ENCODE data around the gene SPAG7. TPM values are rescaled to one million over a fixed set of nuclear protein-coding genes. Genes with fewer than 3 reads are reported as not detected.
A peak's percentile ranks its signal among the peaks of the same experiment; 100 is the strongest.

Gene SPAG7
- total RNA-seq, 1 experiment from 2014 or later, result 75.0 TPM

DNA sequence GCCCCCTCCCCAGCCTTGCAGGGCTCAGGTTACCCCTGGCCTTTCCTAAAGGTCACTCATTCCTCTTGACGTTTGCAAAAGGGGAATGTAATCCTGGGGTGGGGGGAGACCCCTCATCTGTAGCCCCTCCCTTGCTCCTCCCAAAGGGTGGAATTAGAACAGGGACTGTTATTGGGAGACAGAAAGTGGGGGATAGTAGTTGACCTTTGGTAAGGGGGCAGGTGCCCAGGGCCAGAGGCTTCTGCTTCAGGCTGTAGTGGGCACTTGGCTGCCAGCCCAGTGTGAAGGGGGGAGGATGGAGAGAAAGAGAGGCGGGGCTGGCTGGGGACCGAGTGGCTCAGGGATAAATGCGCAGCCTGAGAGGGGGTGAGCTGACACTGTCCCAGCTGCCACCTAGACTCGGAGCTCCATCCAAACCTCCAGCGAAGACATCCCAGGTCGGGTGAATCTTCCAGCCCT, 16.8 kb downstream of the SPAG7 start, which contains the start of gene ENO3:
ENO3 (plus strand) TSS at position 374 of the 459 bp plus-strand sequence. CDS start 711 bp downstream, outside the sequence.
- no peak for DNase-seq (ENCODE audit: low read depth)

GRCh38 chr17:4950075-4950745, 17.4 kb downstream of the SPAG7 start:
- DNase-seq (ENCODE audit: low read depth), result no peak

DNA sequence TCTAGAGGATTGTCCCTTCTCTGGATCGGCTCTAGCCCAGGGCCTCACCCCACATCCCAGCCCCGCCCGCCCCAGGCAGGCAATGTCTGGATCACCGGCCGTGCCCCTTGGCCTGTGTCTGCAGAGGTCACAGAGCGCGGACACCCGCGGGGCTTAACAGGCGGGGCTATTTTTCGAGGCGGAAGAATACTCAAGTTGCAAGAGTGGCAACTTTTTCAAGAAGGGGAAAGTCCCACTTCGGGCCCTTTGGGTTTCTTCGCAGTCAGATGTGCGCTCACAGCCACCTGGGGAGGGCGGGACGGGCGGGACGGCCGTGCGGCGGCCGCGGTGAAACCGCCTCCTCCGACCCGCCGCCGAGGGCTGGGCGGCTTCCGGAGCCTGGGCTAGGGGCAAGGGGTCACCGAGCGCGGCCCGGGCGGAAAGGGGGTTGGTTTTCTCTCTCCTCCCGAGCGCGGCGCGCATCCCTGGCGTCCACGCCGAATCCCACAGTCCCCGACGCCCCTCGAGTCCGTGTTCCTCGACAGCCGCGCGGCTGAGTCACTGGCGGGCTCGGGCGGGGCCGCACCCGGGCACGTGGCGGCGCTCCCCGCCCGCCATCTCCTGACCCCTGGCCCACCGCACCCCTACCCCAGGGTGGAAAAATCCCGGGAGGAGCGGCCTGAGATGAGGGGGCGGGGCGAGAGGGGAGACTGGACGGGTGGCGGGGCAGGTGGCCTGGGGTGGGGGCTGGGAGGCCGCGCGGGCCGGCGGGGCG, 18.1 kb downstream of the SPAG7 start:
- DNase-seq (ENCODE audit: low read depth), result peak; percentile 76

DNA sequence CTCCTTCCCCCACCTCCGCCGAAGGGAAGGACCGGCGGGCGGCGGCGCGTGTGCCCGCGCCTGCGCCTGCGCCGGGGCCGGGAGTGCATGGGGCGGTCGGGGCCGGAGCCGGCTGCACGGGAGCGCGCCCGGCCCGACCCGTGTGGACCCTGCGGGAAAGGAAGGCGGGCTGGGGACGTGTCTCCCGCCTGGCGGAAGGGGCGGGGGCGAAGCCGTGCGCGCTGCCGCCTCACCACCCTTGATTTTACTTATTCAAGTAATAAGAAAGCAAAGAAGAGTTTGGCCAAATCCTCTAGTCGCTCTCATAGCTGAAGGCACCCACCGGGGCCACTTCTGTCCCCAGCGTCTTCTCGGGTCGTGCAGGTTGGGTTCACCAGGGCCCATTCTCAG, 18.7 kb downstream of the SPAG7 start:
- DNase-seq (ENCODE audit: low read depth), result peak; percentile 90

DNA sequence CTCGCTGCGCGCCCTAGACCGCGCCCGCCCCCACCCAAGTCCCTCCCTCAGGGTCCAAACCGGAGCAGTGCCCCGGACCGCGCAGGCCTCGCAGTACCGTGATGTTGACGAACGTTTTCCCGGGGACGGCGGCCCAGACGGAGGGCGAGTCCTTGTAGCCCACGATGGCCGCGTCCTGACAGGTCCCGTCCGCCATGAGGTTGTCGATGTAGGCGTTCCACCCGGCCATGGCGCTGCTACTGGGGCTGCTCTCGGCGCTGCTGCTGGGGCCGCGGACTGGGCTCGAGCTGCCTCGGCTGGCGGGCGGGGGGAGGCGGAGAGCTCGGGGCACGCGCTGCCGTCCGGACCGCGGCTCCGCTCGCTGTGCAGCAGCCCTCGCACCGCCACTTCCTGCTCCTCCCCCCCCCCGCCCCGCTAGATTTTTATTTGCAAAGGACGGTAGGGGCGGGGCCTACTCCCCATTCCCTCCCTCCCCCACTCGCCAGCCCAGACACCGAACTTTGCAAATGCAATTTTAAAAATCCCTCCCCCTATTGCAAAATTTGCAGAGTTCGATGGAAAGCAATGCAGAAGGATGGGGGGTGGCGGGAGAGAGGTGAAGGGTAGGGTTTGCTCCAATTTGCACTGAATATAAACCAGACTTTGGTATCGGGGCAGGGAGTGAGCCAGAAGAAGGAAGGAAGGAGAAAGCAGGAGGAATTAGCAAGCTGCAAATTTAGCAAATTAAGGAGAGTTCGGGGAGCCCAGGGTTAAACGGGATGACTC, 19.3 kb downstream of the SPAG7 start, which contains the start of gene PFN1:
PFN1 (minus strand) TSS at position 365 of the 765 bp plus-strand sequence; CDS start at position 229, 136 bp downstream.
- DNase-seq (ENCODE audit: low read depth), result peak; percentile 92

DNA sequence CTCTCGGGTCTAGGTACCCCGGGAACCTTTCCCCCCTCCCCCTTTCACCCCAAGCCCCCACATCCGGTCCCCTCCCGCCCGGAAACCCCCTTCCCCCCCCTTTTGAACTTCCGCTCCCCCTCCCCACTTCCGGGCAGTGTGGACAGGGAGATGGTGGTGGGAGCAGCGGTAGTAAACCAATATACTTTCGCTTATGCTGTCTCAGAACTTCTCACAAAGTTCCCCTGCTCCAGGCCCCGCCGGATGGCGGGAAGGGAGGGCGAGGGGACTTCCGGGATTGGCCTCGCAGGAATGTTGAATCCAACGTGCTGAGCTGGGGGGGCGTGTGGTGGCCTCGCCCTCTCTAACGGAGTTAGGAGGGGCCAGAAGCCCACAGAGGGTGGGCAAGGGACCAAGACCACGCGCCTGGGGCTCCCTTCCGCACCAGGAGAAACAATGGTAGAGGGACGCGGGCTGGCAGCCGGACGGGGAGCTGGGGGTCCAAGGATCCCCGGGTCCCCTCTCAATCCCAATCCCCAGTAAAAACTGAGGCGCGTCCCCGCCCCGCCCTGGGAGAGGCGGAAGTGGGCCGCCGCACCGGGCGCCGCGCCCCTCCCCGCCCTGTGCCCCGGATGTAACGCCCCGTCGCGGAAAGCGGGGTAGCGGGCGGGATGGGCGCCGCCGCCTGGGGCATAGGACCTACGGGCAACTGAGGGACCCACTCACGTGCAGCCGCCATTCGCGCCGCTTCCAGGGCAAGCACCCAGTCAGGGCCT, 20.0 kb downstream of the SPAG7 start:
- DNase-seq (ENCODE audit: low read depth), result peak; percentile 65

GRCh38 chr17:4947010-4947410, 20.6 kb downstream of the SPAG7 start:
- DNase-seq (ENCODE audit: low read depth), result peak; percentile 41

DNA sequence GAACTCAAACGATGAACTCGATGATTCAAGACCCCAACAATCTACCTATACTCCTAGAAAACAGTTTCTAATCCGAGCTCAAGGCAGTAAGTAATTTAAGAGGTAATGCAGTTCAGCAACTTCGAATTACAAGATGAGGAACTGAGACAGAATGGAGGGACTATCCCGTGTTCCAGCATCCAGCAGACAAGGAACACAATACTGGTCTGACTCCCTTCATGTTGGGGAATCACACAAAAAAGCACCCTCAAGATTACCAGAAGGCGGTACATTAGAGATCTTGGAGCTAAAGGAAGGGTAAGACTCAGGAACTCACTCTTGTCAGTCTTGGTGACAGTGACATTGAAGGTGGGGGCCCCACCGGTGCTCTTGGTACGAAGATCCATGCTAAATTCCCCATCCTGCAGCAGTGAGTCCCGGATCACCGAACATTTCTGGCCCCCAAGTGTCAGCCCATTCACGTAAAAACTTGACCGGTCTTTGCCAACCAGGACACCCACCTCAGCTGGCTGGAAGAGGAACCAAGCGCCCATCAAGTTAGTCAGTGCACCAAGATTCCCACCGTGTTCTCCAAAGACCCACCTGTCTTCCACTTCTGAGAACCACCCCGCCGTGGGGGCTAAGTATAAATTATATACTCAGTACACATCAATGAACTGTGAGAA, 21.2 kb downstream of the SPAG7 start:
- no peak for DNase-seq (ENCODE audit: low read depth)

DNA sequence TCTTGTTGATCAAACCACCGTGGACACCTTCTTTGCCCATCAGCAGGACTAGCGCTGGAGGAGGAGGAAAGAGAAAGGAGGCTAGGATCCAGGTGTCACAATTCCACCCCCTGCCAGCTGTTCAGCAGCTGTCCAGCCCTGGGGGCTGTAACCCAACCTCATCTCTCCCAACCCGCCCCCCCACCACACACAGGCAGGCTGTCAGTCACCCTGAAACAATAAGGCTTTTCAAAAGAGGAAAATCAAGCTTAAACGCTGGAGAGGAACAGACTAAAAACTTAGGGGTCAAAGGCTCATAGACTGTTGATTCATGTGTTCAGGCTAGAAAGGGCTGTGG, 21.7 kb downstream of the SPAG7 start:
- peak; percentile 77 for DNase-seq (ENCODE audit: low read depth)

DNA sequence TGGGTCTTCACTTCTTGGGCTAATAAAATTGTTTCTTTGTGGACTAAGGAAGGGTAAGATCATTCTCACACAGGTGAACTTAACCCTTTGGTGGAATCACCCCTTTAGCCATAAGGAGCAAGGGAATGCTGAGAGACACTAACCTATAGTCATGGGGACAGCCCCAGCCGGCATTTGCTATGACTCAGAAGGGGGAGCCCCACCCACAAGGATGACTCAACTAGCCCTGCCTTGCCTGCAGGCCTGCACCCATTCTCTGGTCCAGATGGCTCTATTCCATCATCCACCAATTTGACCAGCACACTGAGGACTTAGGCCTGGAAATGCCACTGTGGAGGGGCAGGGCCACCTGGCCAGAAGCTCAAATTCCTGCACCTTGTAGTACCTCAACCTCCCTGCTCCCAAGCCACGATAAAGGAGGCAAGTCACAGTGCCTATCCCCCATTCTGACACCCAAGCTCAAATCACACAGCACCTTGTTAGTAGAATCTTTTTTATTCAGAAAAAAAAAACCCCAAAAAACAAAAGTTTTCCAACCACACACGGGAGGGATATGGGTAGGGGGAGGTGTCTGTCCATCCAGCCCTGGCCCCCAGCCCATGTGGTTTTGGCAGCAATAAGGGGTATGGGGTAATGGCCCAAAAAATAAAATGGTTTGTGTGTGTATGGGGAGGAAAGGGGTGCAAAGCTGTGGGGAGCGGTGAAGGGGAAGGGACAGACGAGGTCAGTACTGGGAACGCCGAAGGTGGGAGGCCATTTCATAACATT, 22.3 kb downstream of the SPAG7 start:
- peak; percentile 94 for DNase-seq (ENCODE audit: low read depth)

- DNase-seq (ENCODE audit: low read depth), result no peak
These were observed 23.0 kb downstream of the SPAG7 start for GRCh38 chr17:4944554-4945175.

GRCh38 chr17:4944163-4944553, 23.5 kb downstream of the SPAG7 start:
- DNase-seq (ENCODE audit: low read depth), result no peak

GRCh38 chr17:4942760-4943508, 24.7 kb downstream of the SPAG7 start:
- no peak for DNase-seq (ENCODE audit: low read depth)

DNA sequence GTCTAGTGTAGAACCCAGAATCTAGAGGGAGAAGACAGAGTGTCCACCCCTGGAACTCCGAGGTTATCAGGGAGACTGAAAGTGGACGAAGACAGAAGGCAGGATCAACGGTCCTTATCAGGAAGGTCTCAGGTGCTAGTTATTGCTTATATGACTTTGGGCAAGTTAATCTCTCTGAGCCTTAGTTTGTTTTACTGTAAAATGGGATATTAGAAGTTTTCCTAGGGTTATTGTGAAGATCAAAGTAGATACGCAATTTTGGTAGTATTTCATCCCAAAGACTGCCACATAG, 26.4 kb downstream of the SPAG7 start:
- DNase-seq (ENCODE audit: low read depth), result no peak

- DNase-seq (ENCODE audit: low read depth), result no peak
These were observed 26.9 kb downstream of the SPAG7 start for GRCh38 chr17:4940555-4941318.

GRCh38 chr17:4939796-4940554, 27.6 kb downstream of the SPAG7 start, which contains the start of the genes RNF167 and SLC25A11:
RNF167 (plus strand) TSS chr17:4940268; CDS start chr17:4940910, 642 bp downstream.
SLC25A11 (minus strand) TSS chr17:4940046; CDS start chr17:4939910, 136 bp downstream.
- DNase-seq (ENCODE audit: low read depth), result peak; percentile 100

GRCh38 chr17:4939546-4939795, 28.1 kb downstream of the SPAG7 start:
- DNase-seq (ENCODE audit: low read depth), result no peak
